HCT116 (cell line): ENCODE measurements around the gene SULT1C4. TPM values are rescaled to one million over a fixed set of nuclear protein-coding genes. Genes with fewer than 3 reads are reported as not detected.

ENCODE experiments used
- ATAC-seq: fragments of 200-7000 bp; cut with Tn5 transposase; 2 replicates; pipeline ENCODE4 v1.9.1; 2020; ENCODE audit warnings: mild to moderate bottlenecking, moderate library complexity
- BruUV-seq: library from RNA; stranded (reverse); fragments of 400-500 nt; replicated peaks from 2 replicates; lab custom pipeline; 2021; lab: Mats Ljungman, UMichigan
- CTCF ChIA-PET: fragments of 300-600 bp; sonication (Branson Sonifier 250); formaldehyde crosslinking; loops from one replicate; lab custom pipeline; 2021; ENCODE audit warnings: antibody characterized with exemption; lab: Charles Lee
- POLR2A ChIA-PET: fragments of 300-600, 350-600 bp; sonication (Branson Sonifier 250); formaldehyde crosslinking; loops from one replicate; lab custom pipeline; 2021; ENCODE audit warnings: antibody characterized with exemption; lab: Charles Lee
- RAD21 ChIA-PET, 2 experiments: fragments of 300-600 bp; sonication (Branson Sonifier 250); formaldehyde crosslinking; loops; one replicate each; lab custom pipeline; 2023; ENCODE audit warnings: low total read pairs in 2 of 2; ENCODE audit not compliant: uncharacterized antibody in 2 of 2, unreplicated experiment in 2 of 2, low non-redundant PET in 1 of 2; lab: Charles Lee
- DNase-seq: peaks from one replicate; pipeline ENCODE4 v3.0.0-alpha.2; 2010; ENCODE audit warnings: low read depth, low spot score
- H2AFZ ChIP-seq: fragments of 200-600 bp; shearing (Covaris generic), sonication (generic); 2 replicates; pipeline ENCODE4 v1.6.1; 2017; ENCODE audit warnings: low read depth, mixed run types, mixed read lengths, antibody characterized with exemption, low read length; ENCODE audit not compliant: poor library complexity, severe bottlenecking
- H3K27ac ChIP-seq: 2 replicates; pipeline ENCODE4 v1.5.1; 2012; ENCODE audit warnings: low read depth, low read length
- H3K27me3 ChIP-seq: fragments of 200-600 bp; sonication (generic); 2 replicates; pipeline ENCODE4 v1.6.1; 2016; ENCODE audit warnings: mixed run types, low read length, mixed read lengths; ENCODE audit not compliant: insufficient read depth
- H3K36me3 ChIP-seq, 2 experiments: fragments of 200-500 bp in 1 of 2; fragments of 200-600 bp in 1 of 2; sonication (Bioruptor generic) in 1 of 2; sonication (generic) in 1 of 2; 2 replicates each; pipeline versions ENCODE4 v1.5.1 to v1.6.1; 2014 to 2016; ENCODE audit warnings: low read length in 2 of 2, inconsistent platforms in 1 of 2, mixed read lengths in 1 of 2, mixed run types in 1 of 2; ENCODE audit not compliant: insufficient read depth in 2 of 2, control insufficient read depth in 1 of 2
- H3K4me1 ChIP-seq, 2 experiments: fragments of 200-600 bp in 1 of 2; sonication (generic) in 1 of 2; 2 replicates each; pipeline versions ENCODE4 v1.5.1 to v1.6.1; 2012 to 2017; ENCODE audit warnings: low read length in 2 of 2, inconsistent platforms in 1 of 2, mild to moderate bottlenecking in 1 of 2, mixed read lengths in 1 of 2, mixed run types in 1 of 2, moderate library complexity in 1 of 2; ENCODE audit not compliant: insufficient read depth in 2 of 2, control insufficient read depth in 1 of 2
- H3K4me2 ChIP-seq: fragments of 200-600 bp; sonication (generic); 2 replicates; pipeline ENCODE4 v1.6.1; 2017; ENCODE audit warnings: mixed run types, low read length, mixed read lengths
- H3K4me3 ChIP-seq, 2 experiments: fragments of 200-600 bp in 1 of 2; sonication (generic) in 1 of 2; replicated peaks in 1 of 2; 2 replicates each; pipeline ENCODE4 v1.5.1; 2011 to 2016; ENCODE audit warnings: low read length in 2 of 2, control low read depth in 1 of 2, low read depth in 1 of 2, mild to moderate bottlenecking in 1 of 2, mixed read lengths in 1 of 2, mixed run types in 1 of 2
- H3K79me2 ChIP-seq: fragments of 200-600 bp; sonication (generic); 2 replicates; pipeline ENCODE4 v1.6.1; 2017; ENCODE audit warnings: mild to moderate bottlenecking, mixed run types, low read length, moderate library complexity, mixed read lengths; ENCODE audit not compliant: insufficient read depth
- H3K9ac ChIP-seq: fragments of 200-600 bp; sonication (generic); 2 replicates; pipeline ENCODE4 v1.6.1; 2016; ENCODE audit warnings: low read length, mixed read lengths
- H3K9me2 ChIP-seq: fragments of 200-600 bp; sonication (generic), shearing (Covaris generic); 2 replicates; pipeline ENCODE4 v1.6.1; 2017; ENCODE audit warnings: mixed run types, mild to moderate bottlenecking, moderate library complexity; ENCODE audit not compliant: insufficient read depth
- H3K9me3 ChIP-seq, 2 experiments: fragments of 200-500 bp in 1 of 2; fragments of 200-600 bp in 1 of 2; sonication (Bioruptor generic) in 1 of 2; sonication (generic) in 1 of 2; 2 replicates each; pipeline ENCODE4 v1.6.1; 2014 to 2017; ENCODE audit warnings: low read length in 2 of 2, mixed read lengths in 2 of 2, inconsistent platforms in 1 of 2, low read depth in 1 of 2, mild to moderate bottlenecking in 1 of 2, mixed run types in 1 of 2, moderate library complexity in 1 of 2; ENCODE audit not compliant: control insufficient read depth in 1 of 2, insufficient read depth in 1 of 2
- H4K20me1 ChIP-seq: fragments of 200-600 bp; sonication (generic), shearing (Covaris generic); 2 replicates; pipeline ENCODE4 v1.6.1; 2017; ENCODE audit warnings: mixed run types, mild to moderate bottlenecking, moderate library complexity; ENCODE audit not compliant: insufficient read depth
- ATF3 ChIP-seq: IDR thresholded peaks from 2 replicates; pipeline ENCODE4 v1.6.1; 2012
- CBX3 ChIP-seq: IDR thresholded peaks from 2 replicates; pipeline ENCODE4 v1.6.1; 2012; ENCODE audit warnings: low read depth
- CEBPB ChIP-seq: IDR thresholded peaks from 2 replicates; pipeline ENCODE4 v1.6.1; 2012; ENCODE audit warnings: low read depth
- EGR1 ChIP-seq: IDR thresholded peaks from 2 replicates; pipeline ENCODE4 v1.6.1; 2012; ENCODE audit warnings: low read depth
- ELF1 ChIP-seq: IDR thresholded peaks from 2 replicates; pipeline ENCODE4 v1.6.1; 2012; ENCODE audit warnings: low read depth, borderline replicate concordance
- EZH2 ChIP-seq: fragments of 200-600 bp; sonication (generic); IDR thresholded peaks from 2 replicates; pipeline ENCODE4 v1.6.1; 2017; ENCODE audit warnings: antibody characterized with exemption, mixed run types
- EZH2phosphoT487 ChIP-seq: fragments of 200-600 bp; IDR thresholded peaks from 2 replicates; pipeline ENCODE4 v1.6.1; 2018; ENCODE audit warnings: antibody characterized with exemption, borderline replicate concordance
- JUND ChIP-seq: IDR thresholded peaks from 2 replicates; pipeline ENCODE4 v1.6.1; 2012
- POLR2A ChIP-seq: IDR thresholded peaks from 2 replicates; pipeline ENCODE4 v1.7.0; 2011; ENCODE audit warnings: borderline replicate concordance; ENCODE audit not compliant: insufficient read depth, insufficient read length; ENCODE audit errors: extremely low read depth
- POLR2AphosphoS5 ChIP-seq: IDR thresholded peaks from 2 replicates; pipeline ENCODE4 v1.6.1; 2011; ENCODE audit warnings: mild to moderate bottlenecking, low read depth, low read length, moderate library complexity
- RAD21 ChIP-seq: IDR thresholded peaks from 2 replicates; pipeline ENCODE4 v1.6.1; 2012; ENCODE audit warnings: low read depth, mild to moderate bottlenecking
- SP1 ChIP-seq: IDR thresholded peaks from 2 replicates; pipeline ENCODE4 v1.6.1; 2012; ENCODE audit warnings: low read depth
- SRF ChIP-seq: IDR thresholded peaks from 2 replicates; pipeline ENCODE4 v1.6.1; 2012; ENCODE audit warnings: low read depth
- TCF7L2 ChIP-seq: IDR thresholded peaks from 2 replicates; pipeline ENCODE4 v1.7.0; 2011; ENCODE audit warnings: borderline replicate concordance, inconsistent platforms; ENCODE audit not compliant: insufficient read depth, insufficient read length; ENCODE audit errors: extremely low read depth
- YY1 ChIP-seq: IDR thresholded peaks from 2 replicates; pipeline ENCODE4 v1.6.1; 2011; ENCODE audit warnings: low read length, low read depth, moderate library complexity, mild to moderate bottlenecking; ENCODE audit not compliant: insufficient replicate concordance; ENCODE audit errors: extremely low read depth
- ZBTB33 ChIP-seq: IDR thresholded peaks from 2 replicates; pipeline ENCODE4 v1.6.1; 2011; ENCODE audit warnings: mild to moderate bottlenecking, low read length, moderate library complexity; ENCODE audit not compliant: insufficient replicate concordance; ENCODE audit errors: extremely low read depth
- ZFX ChIP-seq: fragments of 450-650 bp; IDR thresholded peaks from 2 replicates; pipeline ENCODE4 v1.6.1; 2017
- ZNF274 ChIP-seq: fragments of 200-500 bp; sonication (Bioruptor generic); IDR thresholded peaks from 2 replicates; pipeline ENCODE4 v1.6.1; 2014; ENCODE audit warnings: mild to moderate bottlenecking, low read depth, low read length, inconsistent platforms
- intact Hi-C: fragments of 100-400 bp; cut with micrococcal nuclease; formaldehyde crosslinking; loops from 2 replicates; pipeline ENCODE4 v1.10.0; 2022
- total RNA-seq: library from RNA; stranded (reverse); gene quantifications from one replicate; pipeline ENCODE4 v1.2.1, GENCODE V29; 2021; ENCODE audit not compliant: unreplicated experiment

The SULT1C4 gene
- total RNA-seq, 1 experiment from 2014 or later, result not detected

- Histone ChIP-seq H3K9me3 (no peaks in the 10 kb centered on the region), H4K20me1 (no peaks in the 10 kb centered on the region), H3K27ac (no peak overlapping the region), H3K36me3 (no peaks in the 10 kb centered on the region), H3K9ac (no peak overlapping the region), H3K4me2 (no peak overlapping the region), H3K4me3 (no peak overlapping the region), H3K4me1 (peaks cover 2 to 23% of the 10 kb centered on the region in 2 experiments; a peak in 3 of 4 replicates), H3K79me2 (no peaks in the 10 kb centered on the region), H3K9me2 (no peaks in the 10 kb centered on the region), H3K27me3 (no peaks in the 10 kb centered on the region), H2AFZ (no peak overlapping the region)
- BruUV-seq, result no TSS peak
- ATAC-seq (no peak), DNase-seq (no peak)
- ChIA-PET POLR2A (no interaction called here), RAD21 (no interaction called here), CTCF (no interaction called here)
- TF ChIP-seq POLR2A, result no peak
- no peak for TF ChIP-seq EZH2phosphoT487
- no peak for TF ChIP-seq ATF3
- no peak for TF ChIP-seq JUND
- no peak for TF ChIP-seq CEBPB
- TF ChIP-seq SRF, result no peak
- intact Hi-C loops, result no loop called here
These were observed 10.7 kb upstream of the SULT1C4 start for GRCh38 chr2:108367014-108367413.

DNA sequence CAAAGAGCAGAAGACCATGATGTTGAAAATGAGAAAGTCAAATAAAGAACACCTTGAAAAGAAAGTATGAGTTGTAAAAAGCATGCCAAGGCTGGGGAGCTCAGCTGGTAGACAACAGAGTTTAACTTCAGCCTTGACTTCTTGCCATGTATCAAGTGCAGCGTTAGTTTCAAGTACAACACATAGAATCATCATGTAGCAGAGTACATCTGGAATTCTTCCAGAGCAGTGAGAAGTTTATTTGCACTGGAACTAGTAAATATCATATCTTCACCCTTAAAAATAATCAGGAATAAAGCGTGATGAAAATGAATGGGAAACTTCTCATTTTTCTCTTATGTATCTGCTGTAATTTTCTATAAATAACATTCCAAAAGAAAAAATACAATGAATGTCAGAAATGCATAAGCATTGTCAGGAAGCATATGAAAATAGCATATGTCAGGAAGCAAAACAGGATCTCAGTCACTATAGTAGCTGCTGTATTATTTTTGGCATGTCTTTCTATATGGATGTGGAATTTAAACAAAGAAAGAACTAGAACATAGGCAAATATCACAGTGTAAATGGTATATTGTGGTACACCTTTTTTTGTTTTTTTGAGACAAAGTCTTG lies 10.1 kb upstream of the SULT1C4 start:
- no peak for TF ChIP-seq EGR1
- TF ChIP-seq EZH2, result no peak
- TF ChIP-seq SP1, result no peak
- TF ChIP-seq YY1, result no peak
- no peak for TF ChIP-seq ELF1
- no peak for TF ChIP-seq TCF7L2
- no peak for TF ChIP-seq CEBPB
- TF ChIP-seq ZBTB33, result no peak
- TF ChIP-seq RAD21, result no peak
- TF ChIP-seq ZNF274, result no peak
- TF ChIP-seq POLR2AphosphoS5, result no peak
- no peak for TF ChIP-seq JUND
- TF ChIP-seq ATF3, result no peak
- no peak for TF ChIP-seq ZFX
- TF ChIP-seq POLR2A, result no peak
- no peak for TF ChIP-seq CBX3
- no peak overlapping the region for H3K4me3 ChIP-seq
- H4K20me1 ChIP-seq, result no peaks in the 10 kb centered on the region
- ATAC-seq (no peak), DNase-seq (no peak)
- H3K9me3 ChIP-seq, result no peaks in the 10 kb centered on the region
- ChIA-PET RAD21 (no interaction called here), POLR2A (no interaction called here), CTCF (no interaction called here)
- intact Hi-C loops, result no loop called here
- H3K9ac ChIP-seq, result no peak overlapping the region
- no peak overlapping the region for H3K27ac ChIP-seq
- peaks cover 2 to 18% of the 10 kb centered on the region in 2 experiments; a peak in 3 of 4 replicates for H3K4me1 ChIP-seq
- no TSS peak for BruUV-seq
- no peaks in the 10 kb centered on the region for H3K36me3 ChIP-seq
- no peaks in the 10 kb centered on the region for H3K9me2 ChIP-seq
- H3K27me3 ChIP-seq, result no peaks in the 10 kb centered on the region
- H3K4me2 ChIP-seq, result no peak overlapping the region
- H2AFZ ChIP-seq, result no peak overlapping the region
- no peaks in the 10 kb centered on the region for H3K79me2 ChIP-seq
